CMK (cell line): ENCODE results near the gene WHRN.

Source experiments
- DNase-seq: peaks from one replicate; pipeline ENCODE4 v3.0.0-alpha.2; 2010; ENCODE audit warnings: low read depth

Gene WHRN

GRCh38 chr9:114419796-114420195 lies 85.5 kb downstream of the WHRN start:
- no peak for DNase-seq

DNA sequence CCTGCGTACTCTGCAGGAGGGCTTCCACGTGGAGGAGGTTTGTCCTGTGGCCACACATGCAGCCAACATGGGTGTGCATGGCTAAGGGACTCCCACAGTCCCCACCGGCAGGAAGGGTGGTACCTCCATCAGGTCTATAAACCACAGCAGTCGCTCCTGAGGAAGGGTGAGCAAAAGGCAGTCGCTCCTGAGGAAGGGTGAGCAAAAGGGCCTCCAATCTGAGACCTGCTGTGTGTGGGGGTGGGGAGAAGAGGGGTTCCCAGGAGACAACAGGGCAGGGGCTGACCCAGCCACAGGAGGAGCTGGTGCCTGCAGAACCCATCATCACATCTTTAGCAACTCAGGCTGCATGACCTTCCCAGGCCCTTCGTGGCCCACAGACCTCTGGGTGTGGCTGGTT lies 87.2 kb downstream of the WHRN start:
- no peak for DNase-seq

DNA sequence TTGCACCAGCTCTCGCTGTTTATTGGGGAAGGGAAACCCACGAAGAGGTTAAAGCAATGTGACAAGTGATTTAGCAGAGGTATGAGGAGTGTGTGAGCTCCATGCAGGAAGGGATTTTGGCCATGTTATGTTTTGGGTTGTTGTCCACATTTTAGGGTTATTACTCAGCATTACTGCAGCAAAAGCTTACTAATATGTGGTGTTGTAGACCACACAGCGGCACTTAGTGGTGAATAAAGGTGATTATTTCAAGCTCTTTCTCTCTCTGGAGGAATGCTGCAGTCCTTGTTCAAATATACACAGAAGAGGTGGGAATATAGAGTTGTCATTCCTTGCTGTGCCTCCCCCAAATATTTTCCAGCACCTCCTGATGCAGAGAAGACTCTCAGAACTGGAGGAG lies 87.8 kb downstream of the WHRN start:
- no peak for DNase-seq

DNA sequence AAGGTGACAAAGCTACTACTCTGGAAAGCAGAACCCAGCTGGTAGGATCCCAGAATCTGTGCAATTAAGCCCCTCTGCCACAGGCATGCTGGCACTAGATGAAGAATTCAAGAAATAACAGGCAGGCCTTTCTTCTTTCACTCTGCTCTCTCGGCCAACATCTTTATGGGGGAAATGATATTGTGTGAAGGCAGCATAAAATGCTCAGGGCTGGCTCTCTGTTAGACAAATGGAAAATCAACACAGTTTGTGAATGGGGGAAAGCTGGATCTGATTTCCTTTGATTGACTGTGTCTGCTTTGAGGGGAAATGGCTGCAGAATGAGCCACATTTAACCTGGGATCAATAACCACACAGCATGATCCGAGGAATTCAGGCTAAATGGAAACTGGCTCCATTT lies 88.4 kb downstream of the WHRN start:
- no peak for DNase-seq

DNA sequence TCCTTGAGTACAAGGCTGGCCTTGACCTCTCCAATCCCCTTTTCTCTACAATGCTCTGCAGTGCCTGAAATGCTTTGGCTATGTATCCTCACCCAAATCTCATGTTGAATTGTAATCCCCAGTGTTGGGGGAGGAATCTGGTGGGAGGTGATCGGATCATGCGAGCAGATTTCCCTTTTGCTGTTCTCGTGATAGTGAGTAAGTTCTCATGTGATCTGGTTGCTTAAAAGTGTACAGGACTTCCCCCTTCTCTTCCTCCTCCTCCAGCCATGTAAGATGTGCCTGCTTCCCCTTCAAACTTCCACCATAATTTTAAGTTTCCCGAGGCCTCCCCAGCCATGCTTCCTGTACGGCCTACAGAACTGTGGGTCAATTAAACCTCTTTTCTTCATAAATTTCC lies 89.0 kb downstream of the WHRN start:
- DNase-seq: no peak

- no peak for DNase-seq
Measured at GRCh38 chr9:114414346-114414745, 90.9 kb downstream of the WHRN start.

GRCh38 chr9:114413861-114414301 lies 91.4 kb downstream of the WHRN start:
- DNase-seq: no peak

- no peak for DNase-seq
Measured at GRCh38 chr9:114412048-114412683, 93.1 kb downstream of the WHRN start.

- no peak for DNase-seq
Measured at GRCh38 chr9:114411452-114411851, 93.8 kb downstream of the WHRN start.

GRCh38 chr9:114410910-114411309 lies 94.4 kb downstream of the WHRN start:
- no peak for DNase-seq

- DNase-seq: no peak
Measured at GRCh38 chr9:114409842-114410241, 95.4 kb downstream of the WHRN start.

- peak; percentile 22 for DNase-seq
Measured at GRCh38 chr9:114409103-114409780, 96.0 kb downstream of the WHRN start.

DNA sequence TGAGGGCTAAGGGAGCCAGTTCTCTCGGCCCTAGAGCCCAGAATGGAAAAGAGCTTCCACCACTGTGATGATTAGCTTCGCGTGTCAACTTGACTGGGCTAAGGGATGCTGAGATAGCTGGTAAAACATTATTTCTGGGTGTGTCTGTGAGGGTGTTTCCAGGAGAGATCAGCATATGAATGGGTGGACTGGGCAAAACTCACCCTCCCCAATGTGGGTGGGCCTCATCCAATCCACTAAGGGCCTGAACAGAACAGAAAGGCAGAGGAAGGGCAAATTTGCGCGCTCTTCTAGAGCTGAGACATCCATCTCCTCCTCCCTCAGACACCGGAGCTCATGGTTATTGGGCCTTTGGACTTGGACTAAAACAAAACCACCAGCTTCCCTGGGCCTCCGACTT lies 96.6 kb downstream of the WHRN start:
- no peak for DNase-seq

DNA sequence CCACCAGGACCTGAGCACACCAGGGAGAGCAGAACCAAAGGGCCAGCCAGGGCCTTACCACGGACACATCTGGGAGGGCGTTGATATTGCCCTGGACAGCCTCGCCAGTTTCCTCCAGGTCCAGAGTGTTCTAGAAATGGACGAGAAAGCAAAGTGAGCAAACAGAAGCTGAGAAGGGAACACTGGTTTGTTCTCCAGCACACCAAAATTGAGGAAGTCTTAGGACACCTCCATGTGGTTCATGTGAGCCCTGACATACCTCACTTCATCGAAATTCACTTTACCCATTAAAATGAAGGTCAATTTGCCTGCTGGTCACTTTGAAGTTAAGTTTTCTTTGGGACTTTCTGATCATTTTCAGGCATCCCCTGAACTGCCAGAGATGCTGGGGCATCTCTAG lies 97.4 kb downstream of the WHRN start:
- DNase-seq: no peak

GRCh38 chr9:114406441-114406840 lies 98.8 kb downstream of the WHRN start:
- no peak for DNase-seq

GRCh38 chr9:114405294-114406034 lies 99.8 kb downstream of the WHRN start:
- peak; percentile 46 for DNase-seq

DNA sequence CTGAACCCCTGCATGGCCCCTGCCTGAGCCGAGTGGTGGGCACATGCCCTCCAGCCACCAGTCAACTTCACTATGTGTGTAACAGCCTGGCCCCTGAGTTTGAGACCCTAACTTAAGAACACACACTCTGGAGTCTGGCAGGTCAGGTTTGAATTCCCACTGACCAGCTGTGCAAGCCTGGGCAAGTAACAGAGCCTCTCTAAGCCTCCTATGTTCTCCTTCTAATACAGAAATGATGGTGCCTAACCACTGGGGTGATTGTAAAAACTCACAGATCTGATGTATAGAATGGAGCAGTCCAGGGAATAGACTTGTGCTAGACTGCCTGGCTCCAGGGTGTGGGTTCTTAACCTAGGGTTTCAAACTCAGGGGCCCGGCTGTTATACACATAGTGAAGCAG lies 100.7 kb downstream of the WHRN start:
- no peak for DNase-seq

DNA sequence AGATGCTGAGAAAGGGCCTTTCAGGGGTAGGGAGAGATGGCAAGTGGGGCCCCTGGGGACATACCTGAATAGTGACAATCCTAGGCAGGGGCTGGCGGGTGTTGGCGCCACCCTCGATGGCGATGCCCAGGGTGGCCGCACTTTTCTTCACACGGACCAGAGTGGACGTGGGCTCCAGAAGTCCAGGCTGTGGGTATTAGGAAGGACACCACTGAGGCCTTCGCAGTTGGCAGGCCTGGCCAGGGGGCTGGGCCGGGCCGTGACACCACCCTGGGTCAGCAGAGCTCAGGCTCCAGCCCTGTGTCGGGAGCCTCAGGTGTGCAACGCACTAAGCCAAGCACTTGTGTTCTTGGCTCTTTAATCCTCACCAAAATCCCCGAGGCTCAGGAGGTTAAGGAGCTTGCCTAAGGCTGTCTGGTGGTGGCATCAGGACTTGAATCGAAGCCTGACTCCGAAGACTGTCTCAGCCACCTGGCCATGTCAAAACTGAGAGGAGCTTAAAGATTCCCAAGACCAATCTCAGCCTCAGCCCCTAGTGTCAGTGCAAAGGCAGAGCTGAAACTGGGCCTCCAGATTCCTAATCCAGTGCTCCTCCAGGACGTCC lies 102.0 kb downstream of the WHRN start:
- DNase-seq: no peak

DNA sequence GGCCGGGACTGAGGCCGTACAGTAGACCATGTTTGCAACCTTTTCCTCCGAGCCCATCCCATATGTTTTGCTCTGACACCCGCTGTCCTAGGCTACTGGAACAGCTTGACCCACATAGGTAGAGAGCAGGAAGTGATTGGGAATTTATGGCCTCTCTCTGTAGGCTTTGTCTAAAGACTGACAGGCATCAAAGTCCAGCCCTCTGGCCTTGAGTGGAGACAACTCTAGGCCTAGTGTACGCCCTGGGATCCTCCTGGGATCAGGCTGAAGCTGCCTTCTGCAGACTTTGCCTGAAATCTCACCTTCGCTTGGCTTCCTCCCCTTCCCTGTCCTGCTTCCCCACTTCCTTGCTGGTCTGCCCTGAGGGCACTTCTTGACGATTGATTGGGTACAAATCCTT lies 103.9 kb downstream of the WHRN start:
- no peak for DNase-seq

GRCh38 chr9:114400772-114401171 lies 104.5 kb downstream of the WHRN start:
- no peak for DNase-seq

DNA sequence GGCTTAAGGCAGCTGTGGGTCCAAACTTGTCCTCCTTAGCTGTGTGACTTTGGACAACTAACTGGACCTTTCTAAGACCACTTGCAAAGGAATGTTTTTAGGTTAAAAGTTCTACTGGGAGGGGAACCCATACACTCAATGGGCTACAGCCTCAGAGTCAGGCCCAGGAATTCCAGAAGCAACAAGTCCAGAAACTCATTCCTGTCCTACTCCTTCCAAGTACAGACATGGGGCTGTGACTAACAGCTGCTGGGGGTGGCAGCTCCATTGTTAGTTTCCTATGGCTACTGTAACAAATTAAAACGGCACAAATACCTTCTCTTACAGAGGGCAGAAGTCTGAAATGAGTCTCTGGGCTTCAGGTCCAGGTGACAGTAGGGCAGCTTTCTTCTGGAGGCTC lies 105.1 kb downstream of the WHRN start:
- no peak for DNase-seq

GRCh38 chr9:114399381-114399780 lies 105.9 kb downstream of the WHRN start:
- DNase-seq: no peak
